ENCODE results near the gene PRDM16. TPM values are rescaled to one million over a fixed set of nuclear protein-coding genes. Genes with fewer than 3 reads are reported as not detected.

The PRDM16 gene
- total and polyA plus RNA-seq, 7 donors, result 0.04 to 1.2 (median 0.31) TPM

GRCh38 chr1:3119061-3119460 lies 50.1 kb downstream of the PRDM16 start:
- intact Hi-C loops (cut with DNase I), result no loop called here
- peaks cover 0 to 7% (median 0%) of the 10 kb centered on the region in 3 donors for H3K27me3 ChIP-seq (ENCODE audit: insufficient read depth in 3 of 3, low read length in 2 of 3)
- no peak overlapping the region for H3K4me3 ChIP-seq
- no peak for TF ChIP-seq CTCF (IDR thresholded peaks at IDR 0.05)
- H3K27ac ChIP-seq, result no peak overlapping the region
- no peaks in the 10 kb centered on the region for H3K36me3 ChIP-seq (ENCODE audit: insufficient read depth in 1 of 2, low read depth in 1 of 2)
- no peaks in the 10 kb centered on the region for H3K4me1 ChIP-seq
- no peaks in the 10 kb centered on the region for H3K9me3 ChIP-seq
- ATAC-seq (no peak), DNase-seq (no peak)
- WGBS, 3 donors, result 62 to 83% (median 75%) methylated on average over 14 of the region's 14 CpGs

GRCh38 chr1:3119725-3120124 lies 50.7 kb downstream of the PRDM16 start:
- Histone ChIP-seq H3K36me3 (ENCODE audit: insufficient read depth in 1 of 2, low read depth in 1 of 2) (no peaks in the 10 kb centered on the region), H3K4me1 (no peaks in the 10 kb centered on the region), H3K9me3 (no peaks in the 10 kb centered on the region), H3K4me3 (no peak overlapping the region), H3K27ac (no peak overlapping the region), H3K27me3 (ENCODE audit: insufficient read depth in 3 of 3, low read length in 2 of 3) (peaks cover 0 to 7% (median 0%) of the 10 kb centered on the region in 3 donors)
- no peak for TF ChIP-seq CTCF (IDR thresholded peaks at IDR 0.05)
- intact Hi-C loops (cut with DNase I), result no loop called here
- ATAC-seq, result no peak
- 50 to 65% (median 50%) methylated on average over 9 to 10 of the region's 10 CpGs for WGBS, 3 donors
- DNase-seq, result no peak

GRCh38 chr1:3120140-3120539 lies 51.1 kb downstream of the PRDM16 start:
- no peaks in the 10 kb centered on the region for H3K9me3 ChIP-seq
- 48 to 70% (median 51%) methylated on average over 17 of the region's 17 CpGs for WGBS, 3 donors
- H3K4me1 ChIP-seq, result no peaks in the 10 kb centered on the region
- no peak overlapping the region for H3K27ac ChIP-seq
- intact Hi-C loops (cut with DNase I), result no loop called here
- H3K27me3 ChIP-seq (ENCODE audit: insufficient read depth in 3 of 3, low read length in 2 of 3), result peaks cover 0 to 7% (median 0%) of the 10 kb centered on the region in 3 donors
- no peak for DNase-seq
- no peak for TF ChIP-seq CTCF (IDR thresholded peaks at IDR 0.05)
- H3K36me3 ChIP-seq (ENCODE audit: insufficient read depth in 1 of 2, low read depth in 1 of 2), result no peaks in the 10 kb centered on the region
- ATAC-seq, result no peak
- H3K4me3 ChIP-seq, result no peak overlapping the region

GRCh38 chr1:3120994-3121393 lies 52.0 kb downstream of the PRDM16 start:
- H3K4me3 ChIP-seq, result no peak overlapping the region
- H3K27ac ChIP-seq, result no peak overlapping the region
- no peaks in the 10 kb centered on the region for H3K4me1 ChIP-seq
- ATAC-seq, result no peak
- H3K36me3 ChIP-seq (ENCODE audit: insufficient read depth in 1 of 2, low read depth in 1 of 2), result no peaks in the 10 kb centered on the region
- no peak for DNase-seq
- WGBS, 3 donors, result 89 to 90% (median 90%) methylated on average over 13 to 14 of the region's 14 CpGs
- no peaks in the 10 kb centered on the region for H3K9me3 ChIP-seq
- no peak for TF ChIP-seq CTCF (IDR thresholded peaks at IDR 0.05)
- peaks cover 0 to 7% (median 0%) of the 10 kb centered on the region in 3 donors for H3K27me3 ChIP-seq (ENCODE audit: insufficient read depth in 3 of 3, low read length in 2 of 3)
- intact Hi-C loops (cut with DNase I), result no loop called here
